ENCODE results near the gene COPS3. TPM values are rescaled to one million over a fixed set of nuclear protein-coding genes. Genes with fewer than 3 reads are reported as not detected.

The COPS3 gene
- total RNA-seq, 2 donors from 2014 or later, result 52.6 to 79.6 TPM

- WGBS, result 62% methylated on average over 3 of the region's 3 CpGs
- intact Hi-C loops (cut with DNase I), result no loop called here
- Histone ChIP-seq H3K27me3 (replicated peaks; ENCODE audit: insufficient read depth) (no peaks in the 10 kb centered on the region), H3K4me1 (replicated peaks) (no peaks in the 10 kb centered on the region), H3K27ac (no peak overlapping the region), H3K9me3 (no peaks in the 10 kb centered on the region), H3K36me3 (peaks cover 0 to 2% of the 10 kb centered on the region in 2 donors), H3K4me3 (no peak overlapping the region)
- peak; percentile 50 for TF ChIP-seq POLR2AphosphoS5 (IDR thresholded peaks at IDR 0.05)
- TF ChIP-seq CTCF (IDR thresholded peaks at IDR 0.05), result no peak
- DNase-seq (ENCODE audit: low spot score), result no peak
Observed at GRCh38 chr17:17253406-17253805, 27.6 kb downstream of the COPS3 start.

- H3K9me3 ChIP-seq, result no peaks in the 10 kb centered on the region
- H3K27me3 ChIP-seq (replicated peaks; ENCODE audit: insufficient read depth), result no peaks in the 10 kb centered on the region
- no peak overlapping the region for H3K27ac ChIP-seq
- intact Hi-C loops (cut with DNase I), result no loop called here
- no peak for DNase-seq (ENCODE audit: low spot score)
- no peak overlapping the region for H3K4me3 ChIP-seq
- no peaks in the 10 kb centered on the region for H3K4me1 ChIP-seq (replicated peaks)
- no peak for TF ChIP-seq POLR2A (IDR thresholded peaks at IDR 0.05)
- TF ChIP-seq CTCF (IDR thresholded peaks at IDR 0.05), result no peak
- TF ChIP-seq POLR2AphosphoS5 (IDR thresholded peaks at IDR 0.05), result no peak
- 80% methylated on average over 9 of the region's 9 CpGs for WGBS
- peaks cover 0 to 5% of the 10 kb centered on the region in 2 donors for H3K36me3 ChIP-seq
Observed at GRCh38 chr17:17252149-17252661, 28.8 kb downstream of the COPS3 start.

- Histone ChIP-seq H3K9me3 (no peaks in the 10 kb centered on the region), H3K36me3 (peaks cover 0 to 5% of the 10 kb centered on the region in 2 donors), H3K27me3 (replicated peaks; ENCODE audit: insufficient read depth) (no peaks in the 10 kb centered on the region), H3K4me3 (no peak overlapping the region), H3K27ac (no peak overlapping the region), H3K4me1 (replicated peaks) (no peaks in the 10 kb centered on the region)
- intact Hi-C loops (cut with DNase I), result no loop called here
- 87% methylated on average over 3 of the region's 3 CpGs for WGBS
- no peak for DNase-seq (ENCODE audit: low spot score)
- no peak for TF ChIP-seq POLR2AphosphoS5 (IDR thresholded peaks at IDR 0.05)
- no peak for TF ChIP-seq CTCF (IDR thresholded peaks at IDR 0.05)
- TF ChIP-seq POLR2A (IDR thresholded peaks at IDR 0.05), result no peak
Observed at GRCh38 chr17:17246879-17247278, 34.2 kb downstream of the COPS3 start.

- intact Hi-C loops (cut with DNase I), result no loop called here
- Histone ChIP-seq H3K27ac (no peak overlapping the region), H3K9me3 (no peaks in the 10 kb centered on the region), H3K36me3 (no peaks in the 10 kb centered on the region), H3K4me1 (replicated peaks) (no peaks in the 10 kb centered on the region), H3K4me3 (no peak overlapping the region), H3K27me3 (replicated peaks; ENCODE audit: insufficient read depth) (no peaks in the 10 kb centered on the region)
- WGBS, result 88% methylated on average over 6 of the region's 6 CpGs
- DNase-seq (ENCODE audit: low spot score), result no peak
- no peak for TF ChIP-seq POLR2AphosphoS5 (IDR thresholded peaks at IDR 0.05)
- TF ChIP-seq CTCF (IDR thresholded peaks at IDR 0.05), result no peak
- TF ChIP-seq POLR2A (IDR thresholded peaks at IDR 0.05), result no peak
Observed at GRCh38 chr17:17243163-17243562, 37.9 kb downstream of the COPS3 start.

GRCh38 chr17:17242246-17242645 lies 38.8 kb downstream of the COPS3 start:
- Histone ChIP-seq H3K4me3 (no peak overlapping the region), H3K27me3 (replicated peaks; ENCODE audit: insufficient read depth) (no peaks in the 10 kb centered on the region), H3K36me3 (no peaks in the 10 kb centered on the region), H3K9me3 (no peaks in the 10 kb centered on the region), H3K4me1 (replicated peaks) (no peaks in the 10 kb centered on the region), H3K27ac (no peak overlapping the region)
- DNase-seq (ENCODE audit: low spot score), result no peak
- intact Hi-C loops (cut with DNase I), result no loop called here
- no peak for TF ChIP-seq POLR2AphosphoS5 (IDR thresholded peaks at IDR 0.05)
- 95% methylated on average over 7 of the region's 7 CpGs for WGBS
